Osteocyte (in vitro differentiated cells): Measurements from ENCODE around the gene PLEKHA6. TPM values are rescaled to one million over a fixed set of nuclear protein-coding genes. Genes with fewer than 3 reads are reported as not detected.

Source experiments
- DNase-seq: peaks from one replicate; pipeline ENCODE4 v3.0.0; 2021; ENCODE audit warnings: mixed read lengths; ENCODE audit not compliant: unreplicated experiment; ENCODE audit errors: extremely low spot score
- H3K27ac Mint-ChIP-seq: one replicate; pipeline ENCODE4 v1.8.0; 2021; ENCODE audit warnings: mild to moderate bottlenecking, mixed read lengths; ENCODE audit not compliant: unreplicated experiment
- H3K27me3 Mint-ChIP-seq: one replicate; pipeline ENCODE4 v1.8.0; 2021; ENCODE audit warnings: mixed read lengths; ENCODE audit not compliant: unreplicated experiment
- H3K36me3 Mint-ChIP-seq: one replicate; pipeline ENCODE4 v1.8.0; 2021; ENCODE audit warnings: mixed read lengths; ENCODE audit not compliant: unreplicated experiment
- H3K4me1 Mint-ChIP-seq: one replicate; pipeline ENCODE4 v1.8.0; 2021; ENCODE audit warnings: mixed read lengths; ENCODE audit not compliant: unreplicated experiment
- H3K4me3 Mint-ChIP-seq: one replicate; pipeline ENCODE4 v1.8.0; 2021; ENCODE audit warnings: mild to moderate bottlenecking, moderate library complexity, mixed read lengths; ENCODE audit not compliant: unreplicated experiment
- H3K9me3 Mint-ChIP-seq: one replicate; pipeline ENCODE4 v1.8.0; 2021; ENCODE audit warnings: mixed read lengths; ENCODE audit not compliant: unreplicated experiment
- total RNA-seq: library from RNA; stranded (reverse); gene quantifications from 2 replicates; pipeline ENCODE4 v1.2.1, GENCODE V29; 2021
- TF ChIP-seq, protein P1 (sequence below): fragments of 200-600 bp; sonication (generic); IDR thresholded peaks from 2 replicates; pipeline ENCODE4 v1.5.0; 2021; ENCODE audit warnings: antibody characterized with exemption, mild to moderate bottlenecking, moderate library complexity

Gene PLEKHA6
- total RNA-seq, 1 donor from 2014 or later = 0.24 TPM

DNA sequence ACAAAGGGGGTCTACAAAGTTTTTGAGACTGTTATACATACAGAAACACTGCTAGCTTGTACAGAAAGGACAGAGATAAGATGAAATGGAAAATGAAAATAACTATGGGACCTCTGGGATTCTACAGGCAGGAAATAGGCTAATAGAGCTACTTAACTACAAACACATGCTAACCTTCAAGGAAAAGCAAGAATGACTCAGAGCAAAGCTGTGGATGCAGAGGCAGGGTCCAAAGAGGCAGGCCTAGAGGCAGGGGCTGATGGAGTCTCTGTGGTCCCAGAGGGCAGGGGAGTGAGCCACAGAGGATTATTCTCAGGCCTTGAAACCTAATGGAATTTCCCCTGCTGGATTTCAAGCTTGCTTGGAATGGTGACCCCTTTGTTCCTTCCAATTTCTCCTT is 127.2 kb downstream of the PLEKHA6 start:
- H3K36me3 Mint-ChIP-seq = no peaks in the 10 kb centered on the region
- peaks cover 12% of the 10 kb centered on the region for H3K9me3 Mint-ChIP-seq
- no peak overlapping the region for H3K4me3 Mint-ChIP-seq
- H3K4me1 Mint-ChIP-seq = peaks cover 10% of the 10 kb centered on the region
- peaks cover 17% of the 10 kb centered on the region for H3K27me3 Mint-ChIP-seq
- peak overlapping the region; percentile 6 for H3K27ac Mint-ChIP-seq
- DNase-seq = no peak
- TF ChIP-seq, protein P1, sequence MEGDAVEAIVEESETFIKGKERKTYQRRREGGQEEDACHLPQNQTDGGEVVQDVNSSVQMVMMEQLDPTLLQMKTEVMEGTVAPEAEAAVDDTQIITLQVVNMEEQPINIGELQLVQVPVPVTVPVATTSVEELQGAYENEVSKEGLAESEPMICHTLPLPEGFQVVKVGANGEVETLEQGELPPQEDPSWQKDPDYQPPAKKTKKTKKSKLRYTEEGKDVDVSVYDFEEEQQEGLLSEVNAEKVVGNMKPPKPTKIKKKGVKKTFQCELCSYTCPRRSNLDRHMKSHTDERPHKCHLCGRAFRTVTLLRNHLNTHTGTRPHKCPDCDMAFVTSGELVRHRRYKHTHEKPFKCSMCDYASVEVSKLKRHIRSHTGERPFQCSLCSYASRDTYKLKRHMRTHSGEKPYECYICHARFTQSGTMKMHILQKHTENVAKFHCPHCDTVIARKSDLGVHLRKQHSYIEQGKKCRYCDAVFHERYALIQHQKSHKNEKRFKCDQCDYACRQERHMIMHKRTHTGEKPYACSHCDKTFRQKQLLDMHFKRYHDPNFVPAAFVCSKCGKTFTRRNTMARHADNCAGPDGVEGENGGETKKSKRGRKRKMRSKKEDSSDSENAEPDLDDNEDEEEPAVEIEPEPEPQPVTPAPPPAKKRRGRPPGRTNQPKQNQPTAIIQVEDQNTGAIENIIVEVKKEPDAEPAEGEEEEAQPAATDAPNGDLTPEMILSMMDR = no peak

DNA sequence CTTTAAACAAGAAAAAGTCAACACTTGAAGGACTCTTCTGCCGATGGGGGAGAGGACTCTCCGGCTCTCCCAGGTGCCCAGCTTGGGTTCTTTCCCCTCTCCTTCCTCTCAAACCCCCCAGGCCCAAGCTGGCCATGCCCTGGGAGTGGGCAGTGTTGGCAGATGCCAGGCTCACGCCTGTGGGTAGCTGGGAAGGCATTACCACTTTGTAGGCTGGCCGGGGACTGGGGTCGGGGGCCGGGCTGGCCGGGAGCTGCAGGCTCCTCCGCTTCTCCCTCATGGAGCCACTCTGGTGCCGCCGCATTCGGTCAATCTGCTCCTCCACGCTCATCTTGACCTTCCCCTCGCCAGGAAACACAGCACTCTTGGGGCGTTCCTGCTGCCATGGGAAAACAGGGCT is 129.5 kb downstream of the PLEKHA6 start:
- H3K27ac Mint-ChIP-seq = no peak overlapping the region
- no peaks in the 10 kb centered on the region for H3K36me3 Mint-ChIP-seq
- peaks cover 5% of the 10 kb centered on the region for H3K9me3 Mint-ChIP-seq
- peaks cover 7% of the 10 kb centered on the region for H3K27me3 Mint-ChIP-seq
- TF ChIP-seq, protein P1 = no peak
- no peak overlapping the region for H3K4me3 Mint-ChIP-seq
- peaks cover 15% of the 10 kb centered on the region for H3K4me1 Mint-ChIP-seq
- no peak for DNase-seq

DNA sequence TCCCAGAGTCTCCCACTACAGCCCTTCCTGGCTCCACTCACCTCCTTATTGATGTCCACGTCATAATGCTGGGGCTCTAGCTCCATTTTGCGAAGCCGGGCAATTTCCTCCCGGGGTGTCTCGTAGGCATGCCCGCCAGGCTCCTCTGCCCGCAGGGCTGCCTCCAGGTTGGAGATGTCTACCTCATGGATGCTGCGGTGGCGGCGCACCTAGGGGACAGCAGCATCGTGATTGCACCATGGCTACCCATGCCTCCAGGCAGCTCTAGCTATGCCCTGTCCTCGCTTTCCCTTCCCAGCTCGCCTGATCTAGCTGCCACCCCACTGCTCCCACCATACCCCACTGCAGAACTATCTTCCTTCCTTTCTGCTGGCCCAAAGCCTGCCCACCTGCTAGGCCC is 130.8 kb downstream of the PLEKHA6 start:
- Mint-ChIP-seq H3K9me3 (peaks cover 5% of the 10 kb centered on the region), H3K36me3 (no peaks in the 10 kb centered on the region), H3K27me3 (peaks cover 5% of the 10 kb centered on the region), H3K4me3 (no peak overlapping the region), H3K4me1 (peaks cover 15% of the 10 kb centered on the region), H3K27ac (no peak overlapping the region)
- DNase-seq = no peak
- TF ChIP-seq, protein P1 = no peak

DNA sequence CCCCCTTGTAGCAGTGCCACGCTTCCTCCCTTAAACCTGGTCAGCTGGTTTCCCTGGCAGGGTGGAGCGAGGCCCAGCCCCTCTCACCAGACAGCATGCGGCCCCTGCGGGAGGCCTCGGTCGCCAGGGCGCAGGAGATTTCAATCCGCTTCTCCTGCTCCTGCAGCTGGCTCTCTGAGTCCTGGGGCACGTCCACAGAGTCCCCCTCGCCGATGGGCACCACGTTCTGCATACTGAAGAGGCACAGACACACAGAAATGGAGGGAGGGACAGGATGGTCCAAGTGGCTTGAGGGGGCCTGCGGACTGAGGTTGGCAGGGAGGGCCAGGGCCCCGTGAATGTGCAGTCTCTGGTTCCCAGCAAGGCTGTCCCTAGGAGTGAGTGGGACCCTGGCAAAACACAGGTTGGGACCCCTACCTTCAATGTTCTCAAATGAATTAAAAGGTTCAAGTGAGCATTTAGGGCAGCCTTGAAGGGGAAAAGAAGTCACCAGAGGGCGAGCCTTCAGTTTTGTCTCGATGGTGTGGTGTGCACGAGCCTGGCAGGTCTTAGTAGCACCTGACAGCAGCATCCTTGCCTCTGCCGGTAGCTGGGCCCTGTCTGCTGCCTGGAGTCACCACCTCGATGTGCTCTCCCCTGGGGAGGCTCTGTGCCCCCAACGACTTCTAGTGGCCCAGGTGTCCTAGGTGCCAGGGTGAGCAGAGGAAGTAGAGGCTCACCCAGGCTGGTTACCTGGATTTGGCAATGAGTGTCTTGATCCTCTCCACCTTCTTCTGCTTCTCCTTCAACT is 131.5 kb downstream of the PLEKHA6 start:
- H3K36me3 Mint-ChIP-seq = no peaks in the 10 kb centered on the region
- no peak overlapping the region for H3K4me3 Mint-ChIP-seq
- peaks cover 15% of the 10 kb centered on the region for H3K4me1 Mint-ChIP-seq
- TF ChIP-seq, protein P1 = no peak
- H3K27ac Mint-ChIP-seq = no peak overlapping the region
- H3K9me3 Mint-ChIP-seq = peaks cover 5% of the 10 kb centered on the region
- H3K27me3 Mint-ChIP-seq = peaks cover 5% of the 10 kb centered on the region
- no peak for DNase-seq

DNA sequence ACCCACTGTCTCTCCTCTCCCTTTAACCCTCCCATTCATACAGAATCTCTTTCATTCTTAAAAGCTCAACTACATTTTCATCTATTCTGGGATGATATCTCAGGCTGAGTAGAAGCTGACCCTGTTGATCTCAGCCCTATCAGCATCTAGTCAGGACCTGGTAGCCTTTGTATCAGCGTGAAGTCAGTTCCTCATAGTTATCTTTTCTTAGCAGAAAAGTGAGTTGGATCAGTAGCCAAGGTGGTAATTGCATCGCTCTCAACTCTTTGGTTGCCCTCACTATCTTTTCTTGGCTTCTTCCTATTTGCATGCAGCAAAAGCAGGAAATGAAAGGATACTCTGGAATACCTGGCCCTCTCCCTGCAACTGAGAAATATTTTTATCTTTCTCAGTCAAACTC is 132.4 kb downstream of the PLEKHA6 start:
- Mint-ChIP-seq H3K27ac (no peak overlapping the region), H3K36me3 (no peaks in the 10 kb centered on the region)
- no peak for DNase-seq

More for the DNA sequence above, 132.4 kb downstream of the PLEKHA6 start:
- peaks cover 5% of the 10 kb centered on the region for H3K27me3 Mint-ChIP-seq
- H3K9me3 Mint-ChIP-seq = peaks cover 5% of the 10 kb centered on the region
- H3K4me3 Mint-ChIP-seq = no peak overlapping the region
- TF ChIP-seq, protein P1 = no peak
- H3K4me1 Mint-ChIP-seq = peaks cover 12% of the 10 kb centered on the region
